A673 (cell line): ENCODE measurements around the gene FGF11. TPM values are rescaled to one million over a fixed set of nuclear protein-coding genes. Genes with fewer than 3 reads are reported as not detected.

Source experiments
- BruUV-seq: library from RNA; stranded (reverse); fragments of 400-500 nt; replicated peaks from 2 replicates; lab custom pipeline; 2021; lab: Mats Ljungman, UMichigan
- CTCF ChIA-PET: fragments of 300-600 bp; sonication (Branson Sonifier 250); formaldehyde crosslinking; loops from one replicate; lab custom pipeline; 2022; ENCODE audit warnings: antibody characterized with exemption; lab: Charles Lee
- POLR2A ChIA-PET: fragments of 300-600 bp; sonication (Branson Sonifier 250); formaldehyde crosslinking; loops from one replicate; lab custom pipeline; 2022; ENCODE audit warnings: antibody characterized with exemption; ENCODE audit not compliant: low non-redundant PET; lab: Charles Lee
- DNase-seq: peaks from one replicate; pipeline ENCODE4 v3.0.0-alpha.2; 2015; ENCODE audit warnings: low spot score
- H3K27ac ChIP-seq: fragments of 200-600 bp; sonication (generic); 2 replicates; pipeline ENCODE4 v1.5.1; 2016; ENCODE audit warnings: mixed run types, low read depth, mild to moderate bottlenecking, mixed read lengths, antibody characterized with exemption, low read length; ENCODE audit not compliant: poor library complexity, severe bottlenecking
- H3K27me3 ChIP-seq: fragments of 200-600 bp; sonication (generic); replicated peaks from 2 replicates; pipeline ENCODE4 v1.6.1; 2017; ENCODE audit warnings: mixed run types, low read depth, mild to moderate bottlenecking, mixed read lengths, antibody characterized with exemption, low read length; ENCODE audit not compliant: insufficient read depth, poor library complexity
- H3K36me3 ChIP-seq: fragments of 200-600 bp; sonication (generic); 2 replicates; pipeline ENCODE4 v1.6.1; 2016; ENCODE audit warnings: mixed run types, mild to moderate bottlenecking, mixed read lengths, antibody characterized with exemption, low read length; ENCODE audit not compliant: insufficient read depth, poor library complexity, severe bottlenecking
- H3K4me1 ChIP-seq: fragments of 200-600 bp; sonication (generic); 2 replicates; pipeline ENCODE4 v1.6.1; 2017; ENCODE audit warnings: mixed run types, mild to moderate bottlenecking, mixed read lengths, antibody characterized with exemption, low read length; ENCODE audit not compliant: insufficient read depth, poor library complexity, severe bottlenecking
- H3K4me3 ChIP-seq: fragments of 200-600 bp; sonication (generic); 2 replicates; pipeline ENCODE4 v1.5.1; 2016; ENCODE audit warnings: low read depth, mixed run types, mild to moderate bottlenecking, mixed read lengths, low read length; ENCODE audit not compliant: poor library complexity, severe bottlenecking
- H3K9me3 ChIP-seq: fragments of 200-600 bp; sonication (generic); 2 replicates; pipeline ENCODE4 v1.6.1; 2016; ENCODE audit warnings: mixed run types, low read depth, mild to moderate bottlenecking, mixed read lengths, antibody characterized with exemption, low read length; ENCODE audit not compliant: poor library complexity, severe bottlenecking
- CTCF ChIP-seq: fragments of 300-800, 200-600 bp; sonication (generic); conservative IDR thresholded peaks from 2 replicates; pipeline ENCODE4 v1.5.1; 2017; ENCODE audit warnings: low read depth, mild to moderate bottlenecking, antibody characterized with exemption, low read length, moderate library complexity, mixed read lengths
- EZH2 ChIP-seq: fragments of 200-600 bp; sonication (generic); IDR thresholded peaks from 2 replicates; pipeline ENCODE4 v1.6.1; 2017; ENCODE audit warnings: borderline replicate concordance, low read depth, mild to moderate bottlenecking, mixed read lengths, antibody characterized with exemption, low read length; ENCODE audit not compliant: poor library complexity, severe bottlenecking
- intact Hi-C: fragments of 100-400 bp; cut with micrococcal nuclease; formaldehyde crosslinking; loops from one replicate; pipeline ENCODE4 v1.10.0; 2022; ENCODE audit not compliant: unreplicated experiment
- total RNA-seq: library from RNA; stranded (reverse); gene quantifications from 2 replicates; pipeline ENCODE4 v1.2.3, GENCODE V29; 2021

The FGF11 gene
- total RNA-seq, 1 experiment from 2014 or later: 18.2 TPM

DNA sequence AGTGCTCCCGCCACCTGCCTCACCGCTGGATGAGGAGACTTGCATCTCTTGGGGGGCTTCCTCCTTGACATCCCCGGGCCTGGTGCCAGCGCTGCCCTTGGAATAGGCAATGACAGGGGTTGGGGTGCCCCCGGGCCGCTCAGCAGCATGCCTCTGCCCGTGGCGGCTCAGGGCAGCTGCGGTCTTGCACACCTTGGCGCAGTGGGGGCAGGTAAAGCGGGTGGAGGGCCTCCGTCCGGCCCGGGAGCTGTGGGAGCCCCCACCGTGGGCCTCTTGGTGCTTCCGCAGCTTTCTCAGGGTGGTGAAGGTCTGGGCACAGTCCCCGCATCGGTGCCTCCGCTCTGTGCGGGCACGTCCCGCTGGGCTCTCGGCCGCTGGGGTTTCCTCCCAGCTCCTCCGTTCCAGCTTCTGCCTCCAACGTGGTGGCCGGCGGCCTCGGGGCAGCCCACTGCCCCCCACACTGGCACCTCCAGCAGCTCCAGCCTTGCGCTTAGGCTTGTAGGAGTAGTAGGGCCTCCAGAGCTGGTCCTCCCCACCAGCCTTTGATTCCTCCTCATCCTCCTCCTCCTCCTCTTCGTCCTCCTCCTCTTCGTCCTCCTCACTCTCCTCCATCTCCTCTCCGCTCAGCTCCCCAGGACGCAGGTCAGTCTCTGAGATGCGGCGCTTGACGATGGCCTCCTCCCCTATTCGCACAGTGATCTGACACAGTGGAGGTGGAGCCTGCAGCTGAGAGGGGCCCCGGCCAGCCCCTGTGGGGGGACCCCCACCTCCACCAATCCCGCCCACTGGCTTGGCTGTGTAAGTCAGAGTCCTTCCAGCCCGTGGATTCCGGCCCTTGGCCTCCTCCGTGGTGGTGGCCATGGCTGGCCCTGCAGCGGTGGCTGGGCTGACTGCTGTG, 23.4 kb downstream of the FGF11 start:
- DNase-seq: no peak
- ChIA-PET CTCF (no interaction called here), POLR2A (no interaction called here)
- no peak overlapping the region for H3K4me3 ChIP-seq
- TF ChIP-seq EZH2: no peak
- TF ChIP-seq CTCF: no peak
- no peaks in the 10 kb centered on the region for H3K9me3 ChIP-seq
- no peaks in the 10 kb centered on the region for H3K4me1 ChIP-seq
- intact Hi-C loops: no loop called here
- no peak overlapping the region for H3K27ac ChIP-seq
- H3K27me3 ChIP-seq: no peaks in the 10 kb centered on the region
- H3K36me3 ChIP-seq: peaks cover 12% of the 10 kb centered on the region
- BruUV-seq: no TSS peak

- no peak overlapping the region for H3K27ac ChIP-seq
- intact Hi-C loops: no loop called here
- TF ChIP-seq EZH2: no peak
- TF ChIP-seq CTCF: no peak
- ChIA-PET POLR2A (no interaction called here), CTCF (no interaction called here)
- no peak for DNase-seq
- no peak overlapping the region for H3K4me3 ChIP-seq
- H3K36me3 ChIP-seq: peaks cover 12% of the 10 kb centered on the region
- no peaks in the 10 kb centered on the region for H3K27me3 ChIP-seq
- H3K4me1 ChIP-seq: no peaks in the 10 kb centered on the region
- no TSS peak for BruUV-seq
- H3K9me3 ChIP-seq: no peaks in the 10 kb centered on the region
Measured at GRCh38 chr17:7463372-7463846, 24.1 kb downstream of the FGF11 start.

GRCh38 chr17:7464081-7464480, 24.8 kb downstream of the FGF11 start:
- Histone ChIP-seq H3K4me1 (no peaks in the 10 kb centered on the region), H3K9me3 (no peaks in the 10 kb centered on the region), H3K36me3 (peaks cover 12% of the 10 kb centered on the region), H3K27ac (no peak overlapping the region), H3K27me3 (no peaks in the 10 kb centered on the region), H3K4me3 (no peak overlapping the region)
- BruUV-seq: no TSS peak
- ChIA-PET POLR2A (interaction anchor here (0.6 to 0.7 kb wide), 3 partner anchors 9 to 26 kb away, joined by 5 to 10 read pairs (median 9); partner anchors contain the start of gene ZBTB4), CTCF (no interaction called here)
- TF ChIP-seq EZH2 (no peak), CTCF (no peak)
- intact Hi-C loops: no loop called here
- no peak for DNase-seq
